NCI-H2227 (cell line): ENCODE results near the gene ZNF234.
"Not testable (repeated sequence)": the region's sequence is repeated elsewhere in the genome, so short reads cannot be mapped to it uniquely, and the experiment has no call there.

Experiments used
- DNase-seq: peaks from one replicate; lab custom pipeline; 2025; ENCODE audit not compliant: unreplicated experiment; lab: John Stamatoyannopoulos, UW

Gene ZNF234

DNA sequence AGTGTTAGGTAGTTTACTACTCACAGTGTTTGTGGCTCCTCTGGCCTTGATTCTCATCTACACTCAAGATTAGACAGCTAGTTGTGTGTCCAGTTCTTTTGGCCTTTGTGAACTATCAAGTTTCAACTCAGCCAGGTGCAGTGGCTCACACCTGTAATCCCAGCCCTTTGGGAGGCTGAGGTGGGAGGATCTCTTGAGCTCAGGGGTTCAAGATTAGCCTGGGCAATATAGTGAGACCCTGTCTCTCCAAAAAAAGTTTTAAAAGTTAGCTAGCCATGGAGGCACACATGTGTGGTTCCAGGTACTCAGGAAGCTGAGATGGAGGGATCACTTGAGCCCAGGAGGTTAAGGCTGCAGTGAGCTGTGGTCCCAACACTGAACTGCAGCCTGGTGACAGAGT lies 39.6 kb downstream of the ZNF234 start:
- DNase-seq: no peak

- DNase-seq: no peak
Observed at GRCh38 chr19:44182145-44182544, 40.8 kb downstream of the ZNF234 start.

DNA sequence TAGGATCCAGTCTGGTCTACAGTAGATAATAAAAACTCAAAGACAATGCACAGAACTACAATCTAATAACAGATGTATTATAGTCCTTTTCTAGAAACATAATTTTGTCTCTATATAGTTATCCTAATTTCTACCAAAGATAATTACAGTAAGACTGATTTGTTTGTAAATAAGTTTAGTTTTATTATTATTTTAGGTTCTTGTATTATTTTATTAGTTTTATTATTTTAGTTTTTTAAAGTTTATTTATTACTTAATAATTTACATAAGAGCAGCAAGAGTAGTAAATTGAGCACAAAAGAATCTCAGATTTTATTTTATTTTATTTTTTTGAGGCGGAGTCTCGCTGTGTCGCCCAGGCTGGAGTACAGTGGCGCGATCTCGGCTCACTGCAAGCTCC lies 48.7 kb downstream of the ZNF234 start:
- no peak for DNase-seq

DNA sequence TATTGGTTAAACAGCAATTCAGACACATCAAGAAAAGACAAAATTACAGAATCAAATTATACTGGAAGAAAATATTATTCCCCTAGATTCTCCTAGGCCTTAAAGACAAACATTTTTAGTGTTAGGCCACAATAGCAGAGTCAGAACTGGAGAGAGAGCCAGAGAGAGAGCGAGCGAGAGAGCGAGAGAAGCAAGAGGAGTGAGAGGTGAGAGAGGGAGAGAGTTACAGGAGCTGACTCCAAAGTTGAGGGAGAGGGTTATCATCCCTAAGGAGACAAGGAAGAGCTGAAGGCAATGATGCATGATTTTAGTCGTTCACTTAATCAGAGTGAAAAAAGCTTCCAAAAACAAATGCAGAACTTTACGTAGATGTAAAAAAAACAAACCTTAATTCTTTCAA lies 50.8 kb downstream of the ZNF234 start:
- DNase-seq: no peak

DNA sequence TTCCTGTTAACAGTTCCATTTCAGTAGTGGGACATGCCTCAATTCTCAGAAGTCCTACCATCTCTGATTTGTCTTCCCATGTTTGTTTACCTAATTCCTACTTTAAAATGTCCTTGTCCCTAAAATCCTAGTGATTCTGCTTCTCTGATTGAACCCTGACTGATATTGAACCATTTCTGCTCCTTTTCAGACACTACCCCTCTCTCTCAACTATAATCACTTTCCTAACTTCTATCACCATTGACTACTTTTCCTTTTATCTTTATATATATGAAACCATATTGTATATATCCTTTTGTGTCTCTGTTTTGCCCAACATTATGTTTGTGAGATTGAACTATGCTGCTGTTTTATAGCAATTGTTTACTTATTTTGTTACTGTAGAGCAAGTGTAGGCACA lies 55.4 kb downstream of the ZNF234 start:
- DNase-seq: no peak

DNA sequence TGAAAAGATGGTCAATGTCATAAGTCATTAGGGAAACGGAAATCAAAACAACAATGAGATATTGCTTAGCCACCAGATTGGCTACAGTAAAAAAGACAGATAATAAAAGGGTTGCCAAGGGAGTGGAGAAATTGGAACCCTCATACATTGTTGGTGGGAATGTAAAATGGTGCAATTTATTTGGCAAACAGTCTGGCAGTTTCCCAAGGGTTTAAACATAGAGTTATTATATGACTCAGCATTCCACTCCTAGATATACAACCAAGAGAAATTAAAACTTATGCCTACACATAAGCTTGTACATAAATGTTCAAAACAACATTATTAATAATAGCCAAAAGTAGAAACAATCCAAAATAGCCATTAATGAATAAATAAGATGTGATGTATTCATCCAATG lies 61.1 kb downstream of the ZNF234 start:
- no peak for DNase-seq

DNA sequence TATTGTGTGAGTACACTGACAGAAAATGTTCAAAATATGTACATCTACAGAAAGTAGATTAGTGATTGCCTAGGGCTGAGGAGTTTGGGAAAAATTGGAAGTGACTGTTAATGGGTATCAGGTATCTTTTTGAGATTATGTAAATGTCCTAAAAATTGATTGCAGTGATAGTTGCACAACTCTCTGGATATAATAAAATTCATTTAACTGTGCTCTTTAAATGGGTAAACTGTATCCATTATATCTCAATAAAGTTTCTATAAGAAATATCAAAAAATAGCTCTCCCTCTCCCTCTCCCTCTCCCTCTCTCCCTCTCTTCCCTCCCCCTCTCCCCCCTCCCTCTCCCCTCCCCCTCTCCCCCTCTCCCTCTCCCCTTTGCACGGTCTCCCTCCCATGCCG lies 61.6 kb downstream of the ZNF234 start:
- DNase-seq: no peak

- DNase-seq: not testable (repeated sequence)
Observed at GRCh38 chr19:44203877-44204276, 62.5 kb downstream of the ZNF234 start.

DNA sequence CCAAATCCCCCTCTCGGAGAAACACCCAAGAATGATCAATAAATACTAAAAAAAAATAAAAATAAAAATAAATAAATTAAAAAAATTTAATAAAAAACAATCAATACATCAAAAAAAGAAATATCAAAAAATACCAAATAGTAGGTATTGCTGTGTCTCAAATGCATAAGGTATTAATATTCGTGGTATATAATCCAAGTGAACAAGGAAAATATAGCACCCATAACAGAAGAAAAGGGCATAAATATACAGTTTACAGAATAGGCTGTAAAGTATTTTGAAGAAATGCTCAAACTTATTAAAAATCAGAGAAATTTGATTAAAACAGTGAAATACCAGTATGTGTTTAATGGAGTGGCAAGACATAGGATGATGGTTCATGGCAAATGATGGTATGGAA lies 63.4 kb downstream of the ZNF234 start:
- no peak for DNase-seq

GRCh38 chr19:44207126-44207803 lies 65.9 kb downstream of the ZNF234 start:
- peak; percentile 92 for DNase-seq
